NB4 (cell line): ENCODE results near the gene AFF3.

Source experiments
- DNase-seq: peaks from one replicate; pipeline ENCODE4 v3.0.0; 2010; ENCODE audit warnings: low read depth
- H3K4me3 ChIP-seq: one replicate; pipeline ENCODE4 v1.5.1; 2011; ENCODE audit warnings: mild to moderate bottlenecking, low read depth, low read length, moderate library complexity
- CTCF ChIP-seq: IDR thresholded peaks from one replicate; pipeline ENCODE4 v1.5.1; 2012; ENCODE audit warnings: low read depth, low read length
- MAX ChIP-seq: IDR thresholded peaks from 2 replicates; pipeline ENCODE4 v1.6.1; 2011; ENCODE audit warnings: low read depth, low read length
- MYC ChIP-seq: IDR thresholded peaks from 2 replicates; pipeline ENCODE4 v1.6.1; 2011; ENCODE audit warnings: low read depth, low read length
- POLR2A ChIP-seq: IDR thresholded peaks from 2 replicates; pipeline ENCODE4 v1.6.1; 2011; ENCODE audit warnings: mild to moderate bottlenecking; ENCODE audit not compliant: insufficient read length; ENCODE audit errors: extremely low read depth

Gene AFF3

GRCh38 chr2:99989905-99990304 lies 152.5 kb downstream of the AFF3 start:
- no peak overlapping the region for H3K4me3 ChIP-seq
- TF ChIP-seq CTCF (no peak), POLR2A (no peak), MYC (no peak), MAX (no peak)
- DNase-seq: no peak

- DNase-seq: no peak
- H3K4me3 ChIP-seq: no peak overlapping the region
- TF ChIP-seq CTCF (no peak), MAX (no peak), MYC (no peak), POLR2A (no peak)
Observed at GRCh38 chr2:99988599-99988998, 153.8 kb downstream of the AFF3 start.

- TF ChIP-seq CTCF (no peak), MAX (no peak), MYC (no peak), POLR2A (no peak)
Observed at GRCh38 chr2:99987160-99987559, 155.2 kb downstream of the AFF3 start.

GRCh38 chr2:99984799-99985515 lies 157.4 kb downstream of the AFF3 start:
- TF ChIP-seq MYC (no peak), POLR2A (no peak), CTCF (no peak), MAX (no peak)
- H3K4me3 ChIP-seq: no peak overlapping the region
- DNase-seq: no peak

More at GRCh38 chr2:99987160-99987559, 155.2 kb downstream of the AFF3 start:
- DNase-seq: no peak
- H3K4me3 ChIP-seq: no peak overlapping the region

GRCh38 chr2:99982744-99983143 lies 159.6 kb downstream of the AFF3 start:
- no peak overlapping the region for H3K4me3 ChIP-seq
- TF ChIP-seq MAX (no peak), POLR2A (no peak), MYC (no peak), CTCF (no peak)
- DNase-seq: no peak
